GM18867 (cell line): ENCODE measurements around the gene VPREB1.
"Not testable (repeated sequence)": the region's sequence is repeated elsewhere in the genome, so short reads cannot be mapped to it uniquely, and the experiment has no call there.

Experiments used
- ATAC-seq: cut with Tn5 transposase; IDR thresholded peaks from one replicate; pipeline ENCODE4 v1.9.1; 2021; ENCODE audit warnings: mild to moderate bottlenecking, moderate library complexity; ENCODE audit not compliant: unreplicated experiment

Gene VPREB1

DNA sequence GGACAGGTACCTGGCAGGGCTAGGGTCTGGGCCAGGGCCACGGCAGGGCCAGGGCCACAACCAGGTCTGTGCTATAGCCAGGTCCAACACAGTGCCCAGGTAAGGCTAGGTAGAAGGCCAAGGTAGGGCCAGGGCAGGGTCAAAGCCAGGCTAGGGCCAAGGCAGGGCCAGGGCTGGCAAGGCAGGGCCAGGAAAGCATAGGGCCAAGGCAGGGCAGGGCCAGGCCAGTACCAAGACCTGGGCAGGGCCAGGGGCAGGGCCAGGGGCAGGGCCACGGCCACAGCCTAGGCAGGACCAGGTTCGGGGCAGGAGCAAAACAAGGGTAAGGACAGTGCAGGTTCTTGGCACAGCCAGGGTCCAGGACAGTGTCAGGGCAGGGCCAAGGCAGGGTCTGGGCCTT is 48.1 kb downstream of the VPREB1 start:
- not testable (repeated sequence) for ATAC-seq

DNA sequence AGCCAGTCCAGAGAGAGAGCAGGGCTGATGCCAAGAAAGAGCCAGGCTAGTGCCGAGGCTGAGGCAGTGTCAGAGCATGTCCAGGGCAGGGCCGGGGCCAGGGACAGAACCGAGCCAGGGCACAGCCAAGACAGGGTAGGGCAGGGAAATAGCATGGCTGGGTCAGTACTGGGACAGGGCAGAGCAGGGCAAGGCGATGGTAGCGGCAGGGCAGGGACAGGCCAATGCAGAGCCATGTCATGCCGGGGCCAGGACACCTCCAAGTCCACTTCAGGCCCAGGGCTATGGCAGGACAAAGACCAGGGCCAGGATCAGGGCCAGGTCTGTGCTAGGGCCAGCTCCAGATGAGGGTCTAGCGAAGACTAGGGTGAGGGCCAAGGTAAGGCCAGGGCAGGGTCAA is 48.9 kb downstream of the VPREB1 start:
- ATAC-seq, result not testable (repeated sequence)

DNA sequence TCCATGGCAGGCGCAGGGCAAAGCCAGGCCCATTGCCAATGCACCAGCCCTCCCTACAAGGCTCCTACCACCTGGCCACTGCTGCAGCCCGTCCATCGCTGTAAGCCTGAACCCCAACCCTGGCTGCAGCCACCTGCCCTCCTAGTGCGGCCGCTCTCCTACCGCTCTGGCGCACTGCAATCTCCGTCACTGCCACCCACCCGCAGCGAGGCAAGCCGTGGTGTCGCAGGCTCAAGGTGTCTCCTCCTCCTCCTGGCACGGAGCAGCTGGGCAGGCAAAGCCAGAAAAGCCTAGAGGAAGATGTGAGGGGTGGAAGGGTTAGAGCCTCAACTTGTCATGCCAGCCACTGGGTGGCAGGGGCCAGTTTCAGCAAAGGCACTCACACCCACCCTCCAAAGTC is 50.1 kb downstream of the VPREB1 start:
- ATAC-seq, result not testable (repeated sequence)
